HepG2 (cell line): ENCODE measurements around the gene UBA6. TPM values are rescaled to one million over a fixed set of nuclear protein-coding genes. Genes with fewer than 3 reads are reported as not detected.

Experiments used
- ATAC-seq: fragments of 200-7000 bp; cut with Tn5 transposase; 3 replicates; pipeline ENCODE4 v1.9.1; 2020; ENCODE audit warnings: mild to moderate bottlenecking, moderate library complexity
- BruUV-seq: library from RNA; stranded (reverse); fragments of 400-500 nt; replicated peaks from 2 replicates; lab custom pipeline; 2021; lab: Mats Ljungman, UMichigan
- CTCF ChIA-PET: fragments of 300-600 bp; formaldehyde crosslinking; extraction: SDS; loops from one replicate; lab custom pipeline; 2021; ENCODE audit warnings: low total read pairs, inconsistent platforms, low intra/inter-chr PET ratio; lab: Yijun Ruan, JAX
- POLR2A ChIA-PET: fragments of 350-600 bp; sonication (Branson Sonifier 250); formaldehyde crosslinking; loops from one replicate; lab custom pipeline; 2020; ENCODE audit warnings: antibody characterized with exemption, inconsistent platforms; lab: Yijun Ruan, JAX
- DNase-seq: peaks from one replicate; pipeline ENCODE4 v3.0.0-alpha.2; 2015; ENCODE audit warnings: low spot score
- FAIRE-seq: peaks from 3 replicates; lab custom pipeline; 2011; peaks lifted over from hg19 to GRCh38; lab: Jason Lieb, UNC
- H2AFZ ChIP-seq: one replicate; pipeline ENCODE4 v1.6.1; 2011; ENCODE audit warnings: low read length, inconsistent platforms
- H3K27ac ChIP-seq: fragments of 300-600 bp; 3 replicates; pipeline ENCODE4 v1.8.0; 2011; ENCODE audit warnings: mixed run types, mild to moderate bottlenecking, mixed read lengths, low read length, inconsistent platforms; ENCODE audit not compliant: insufficient read depth; ENCODE audit errors: extremely low read length
- H3K27me3 ChIP-seq, 2 experiments: fragments of 200-600 bp in 1 of 2; 2 replicates in 1 of 2; 3 replicates in 1 of 2; pipeline versions ENCODE4 v1.6.0 to v1.8.0; 2011; ENCODE audit warnings: low read length in 2 of 2, mild to moderate bottlenecking in 2 of 2, moderate library complexity in 2 of 2, inconsistent platforms in 1 of 2; ENCODE audit not compliant: insufficient read depth in 2 of 2, control insufficient read depth in 1 of 2
- H3K36me3 ChIP-seq, 2 experiments: fragments of 200-600 bp in 1 of 2; replicated peaks in 1 of 2; 2 replicates in 1 of 2; 3 replicates in 1 of 2; pipeline versions ENCODE4 v1.5.1 to v1.8.0; 2011; ENCODE audit warnings: low read length in 2 of 2, inconsistent platforms in 1 of 2; ENCODE audit not compliant: insufficient read depth in 2 of 2, control insufficient read depth in 1 of 2
- H3K4me1 ChIP-seq: 2 replicates; pipeline ENCODE4 v1.5.1; 2012; ENCODE audit warnings: low read length, inconsistent platforms; ENCODE audit not compliant: insufficient read depth
- H3K4me2 ChIP-seq: 2 replicates; pipeline ENCODE4 v1.6.0; 2011; ENCODE audit warnings: low read depth, low read length, inconsistent platforms
- H3K4me3 ChIP-seq, 3 experiments: fragments of 200-600 bp in 1 of 3; sonication (generic), shearing (Covaris generic) in 1 of 3; replicated peaks in 1 of 3; 2 replicates each; pipeline ENCODE4 v1.5.1; 2011 to 2016; ENCODE audit warnings: low read length in 3 of 3, inconsistent platforms in 2 of 3, low read depth in 2 of 3, mild to moderate bottlenecking in 2 of 3, control low read depth in 1 of 3, mixed read lengths in 1 of 3; ENCODE audit not compliant: insufficient read depth in 1 of 3
- H3K79me2 ChIP-seq: one replicate; pipeline ENCODE4 v1.6.1; 2011; ENCODE audit warnings: low read length, inconsistent platforms; ENCODE audit not compliant: insufficient read depth
- H3K9ac ChIP-seq: 2 replicates; pipeline ENCODE4 v1.6.0; 2011; ENCODE audit warnings: mild to moderate bottlenecking, low read depth, low read length, inconsistent platforms; ENCODE audit not compliant: insufficient read depth
- H3K9me3 ChIP-seq: 2 replicates; pipeline ENCODE4 v1.5.1; 2012; ENCODE audit warnings: mild to moderate bottlenecking, low read length
- H4K20me1 ChIP-seq: 2 replicates; pipeline ENCODE4 v1.6.0; 2011; ENCODE audit warnings: inconsistent platforms, mild to moderate bottlenecking, low read length, moderate library complexity; ENCODE audit not compliant: insufficient read depth
- CEBPG ChIP-seq: IDR thresholded peaks from 2 replicates; pipeline ENCODE4 v1.6.1; 2016
- FOXK2 ChIP-seq: fragments of 450-650 bp; IDR thresholded peaks from 2 replicates; pipeline ENCODE4 v1.6.1; 2016
- GATA4 ChIP-seq: sonication (generic); IDR thresholded peaks from 2 replicates; pipeline ENCODE4 v1.6.1; 2016; ENCODE audit warnings: antibody characterized with exemption, low read depth, borderline replicate concordance
- HNRNPK ChIP-seq: fragments of 200-400 bp; formaldehyde crosslinking; IDR thresholded peaks from 2 replicates; pipeline ENCODE4 v1.6.1; 2018; ENCODE audit warnings: low read length, low read depth, moderate library complexity, mild to moderate bottlenecking; ENCODE audit not compliant: poor library complexity, severe bottlenecking
- MXD1 ChIP-seq: sonication (generic); formaldehyde crosslinking; IDR thresholded peaks from 2 replicates; pipeline ENCODE4 v1.4.0; 2020; ENCODE audit warnings: mild to moderate bottlenecking, missing genetic modification reagents
- NCOA2 ChIP-seq: sonication (generic); formaldehyde crosslinking; IDR thresholded peaks from 2 replicates; pipeline ENCODE4 v1.8.0; 2022; ENCODE audit warnings: inconsistent platforms
- NFYC ChIP-seq: IDR thresholded peaks from 2 replicates; pipeline ENCODE4 v1.6.1; 2016; ENCODE audit warnings: missing genetic modification reagents, missing compliant biosample characterization
- PHF21A ChIP-seq: sonication (generic); formaldehyde crosslinking; IDR thresholded peaks from 2 replicates; pipeline ENCODE4 v1.5.0; 2020; ENCODE audit warnings: mild to moderate bottlenecking, missing genetic modification reagents
- PITX1 ChIP-seq: sonication (generic); formaldehyde crosslinking; IDR thresholded peaks from 2 replicates; pipeline ENCODE4 v1.5.1; 2020; ENCODE audit warnings: mild to moderate bottlenecking, missing genetic modification reagents
- SSRP1 ChIP-seq: IDR thresholded peaks from 2 replicates; pipeline ENCODE4 v1.6.1; 2016; ENCODE audit warnings: control low read depth
- ZNF335 ChIP-seq: sonication (generic); formaldehyde crosslinking; IDR thresholded peaks from 2 replicates; pipeline ENCODE4 v1.4.0; 2020; ENCODE audit warnings: missing genetic modification reagents
- ZNF337 ChIP-seq: sonication (generic); formaldehyde crosslinking; IDR thresholded peaks from 2 replicates; pipeline ENCODE4 v1.5.1; 2020; ENCODE audit warnings: missing genetic modification reagents, low read depth, mild to moderate bottlenecking, borderline replicate concordance
- ZNF382 ChIP-seq: sonication (generic); formaldehyde crosslinking; IDR thresholded peaks from 2 replicates; pipeline ENCODE4 v1.5.0; 2020; ENCODE audit warnings: missing genetic modification reagents, mild to moderate bottlenecking, borderline replicate concordance
- ZNF501 ChIP-seq: sonication (generic); formaldehyde crosslinking; IDR thresholded peaks from 2 replicates; pipeline ENCODE4 v1.5.1; 2020; ENCODE audit warnings: mild to moderate bottlenecking, moderate library complexity, missing genetic modification reagents
- ZNF558 ChIP-seq: sonication (generic); formaldehyde crosslinking; IDR thresholded peaks from 2 replicates; pipeline ENCODE4 v1.9.0; 2022; ENCODE audit warnings: mild to moderate bottlenecking, missing genetic modification reagents, borderline replicate concordance
- ZNF646 ChIP-seq: sonication (generic); formaldehyde crosslinking; IDR thresholded peaks from 2 replicates; pipeline ENCODE4 v1.9.0; 2021; ENCODE audit warnings: mild to moderate bottlenecking, missing genetic modification reagents
- ZSCAN20 ChIP-seq: sonication (generic); formaldehyde crosslinking; IDR thresholded peaks from 2 replicates; pipeline ENCODE4 v1.4.0; 2020; ENCODE audit warnings: missing genetic modification reagents, mild to moderate bottlenecking, borderline replicate concordance
- ZUFSP ChIP-seq: sonication (generic); formaldehyde crosslinking; IDR thresholded peaks from 2 replicates; pipeline ENCODE4 v1.9.0; 2021; ENCODE audit warnings: missing genetic modification reagents, mild to moderate bottlenecking, borderline replicate concordance
- WGBS: methylation state at CpG from one replicate; pipeline ENCODE4 v1.1.6; 2017; ENCODE audit warnings: low lambda C conversion rate; 5-methylcytosine and 5-hydroxymethylcytosine counted together
- in situ Hi-C: cut with HindIII; loops from 2 replicates; pipeline ENCODE4 v1.10.0; 2017; ENCODE audit warnings: low pct_unique_long_range_greater_than_20kb; ENCODE audit not compliant: extremely low pct_ligation_motif_present
- intact Hi-C: fragments of 100-400 bp; cut with micrococcal nuclease; formaldehyde crosslinking; loops from one replicate; pipeline ENCODE4 v1.10.0; 2022; ENCODE audit not compliant: unreplicated experiment
- polyA plus RNA-seq, 8 experiments: library from polyadenylated mRNA; depleted of rRNA in 3 of 8; stranded (reverse) in 7 of 8; unstranded in 1 of 8; fragments of >200 nt; fragmentation: Illumina TruSeq in 4 of 8; extraction: Trizol in 4 of 8; gene quantifications; 2 replicates each; pipeline versions ENCODE4 v1.2.1 to v1.2.3, GENCODE V29; 2011 to 2016; ENCODE audit warnings: low read depth in 4 of 8, missing spikeins in 1 of 8, mixed read lengths in 1 of 8; ENCODE audit not compliant: insufficient read depth in 1 of 8
- total RNA-seq, 5 experiments: library from RNA; depleted of rRNA; stranded (reverse); fragments of >200 nt; fragmentation: Illumina TruSeq; extraction: Trizol; gene quantifications; 2 replicates each; pipeline ENCODE4 v1.2.3, GENCODE V29; 2016; ENCODE audit warnings: low read depth in 1 of 5

The UBA6 gene
- total and polyA plus RNA-seq, 2 of the 13 experiments (the other 11 are each of a cell fraction or from before 2014, with no cell fraction given): 33.3 to 75.4 TPM

DNA sequence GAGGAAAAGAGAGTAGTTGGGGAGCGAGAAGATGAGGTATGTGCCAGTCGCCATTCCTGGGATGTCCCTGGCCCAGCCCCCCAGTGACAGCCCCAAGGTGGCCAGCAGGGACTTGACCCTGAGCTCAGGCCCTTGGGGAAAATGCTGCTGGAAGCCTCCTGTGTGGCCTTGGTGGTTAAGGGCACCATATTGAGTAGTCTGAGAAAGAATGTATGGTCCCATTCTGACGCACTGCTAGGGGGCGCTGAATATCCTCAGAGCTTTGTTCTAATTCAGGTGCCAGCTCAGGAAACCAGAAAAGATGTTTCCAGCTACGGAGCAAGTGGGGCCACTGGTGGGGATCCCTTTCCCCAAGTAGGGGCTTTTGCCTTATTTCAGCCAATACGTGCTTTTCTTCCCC lies 14.0 kb upstream of the UBA6 start:
- Histone ChIP-seq H3K27me3 (no peaks in the 10 kb centered on the region; a peak in 1 of 5 replicates), H2AFZ (no peak overlapping the region), H3K36me3 (peaks cover 3 to 12% of the 10 kb centered on the region in 2 experiments; a peak in 3 of 5 replicates), H3K79me2 (peaks cover 16% of the 10 kb centered on the region), H3K4me3 (no peak overlapping the region), H3K9me3 (no peaks in the 10 kb centered on the region), H3K4me1 (peaks cover 13% of the 10 kb centered on the region), H4K20me1 (peaks cover 3% of the 10 kb centered on the region; the same call in 1 of the 2 replicates), H3K4me2 (no peak overlapping the region), H3K9ac (no peak overlapping the region), H3K27ac (no peak overlapping the region)
- FAIRE-seq (no peak), ATAC-seq (no peak), DNase-seq (no peak)
- ChIA-PET CTCF (no interaction called here), POLR2A (no interaction called here)
- WGBS: 88% methylated on average over 6 of the region's 6 CpGs
- BruUV-seq: no TSS peak
- intact Hi-C loops (no loop called here), in situ Hi-C loops (no loop called here)
- no peak for TF ChIP-seq FOXK2
- TF ChIP-seq ZUFSP (CRISPR knock-in tag): no peak
- no peak for TF ChIP-seq ZNF646 (CRISPR knock-in tag)
- no peak for TF ChIP-seq NCOA2
- no peak for TF ChIP-seq ZNF501 (CRISPR knock-in tag)
- TF ChIP-seq CEBPG (CRISPR knock-in tag): no peak
- no peak for TF ChIP-seq SSRP1 (CRISPR knock-in tag)
- TF ChIP-seq MXD1 (CRISPR knock-in tag): no peak
- TF ChIP-seq ZNF382 (CRISPR knock-in tag): no peak
- TF ChIP-seq GATA4: no peak
- no peak for TF ChIP-seq PHF21A (CRISPR knock-in tag)
- TF ChIP-seq HNRNPK: no peak
- no peak for TF ChIP-seq PITX1 (CRISPR knock-in tag)
- TF ChIP-seq ZNF337 (CRISPR knock-in tag): no peak
- no peak for TF ChIP-seq ZNF335
- TF ChIP-seq ZSCAN20: no peak
- no peak for TF ChIP-seq ZNF558 (CRISPR knock-in tag)
- TF ChIP-seq NFYC (CRISPR knock-in tag): no peak
